Measurements from ENCODE around the gene BABAM2. TPM values are rescaled to one million over a fixed set of nuclear protein-coding genes. Genes with fewer than 3 reads are reported as not detected.
A peak's percentile ranks its signal among the peaks of the same experiment; 100 is the strongest.

BABAM2 gene
- total RNA-seq, 4 donors from 2014 or later = 35.0 to 70.5 (median 51.5) TPM

- TF ChIP-seq POLR2A (IDR thresholded peaks at IDR 0.05) = no peak
- TF ChIP-seq CTCF (IDR thresholded peaks at IDR 0.05) = no peak
- Histone ChIP-seq H3K27ac (no peak overlapping the region), H3K4me3 (no peak overlapping the region), H3K4me1 (peaks cover 0 to 8% (median 0%) of the 10 kb centered on the region in 4 donors), H3K9me3 (no peaks in the 10 kb centered on the region), H3K27me3 (no peaks in the 10 kb centered on the region), H3K36me3 (no peaks in the 10 kb centered on the region)
- peak in 1 of 3 donors; percentile 45 for DNase-seq
Measured at GRCh38 chr2:28350196-28350595, 459.7 kb downstream of the BABAM2 start.

- Histone ChIP-seq H3K4me3 (no peak overlapping the region), H3K4me1 (peaks cover 0 to 15% (median 2%) of the 10 kb centered on the region in 4 donors), H3K27ac (no peak overlapping the region), H3K36me3 (no peaks in the 10 kb centered on the region), H3K9me3 (no peaks in the 10 kb centered on the region), H3K27me3 (no peaks in the 10 kb centered on the region)
- peak in 1 of 3 donors; percentile 27 for DNase-seq
- no peak for TF ChIP-seq POLR2A (IDR thresholded peaks at IDR 0.05)
- TF ChIP-seq CTCF (IDR thresholded peaks at IDR 0.05) = no peak
Measured at GRCh38 chr2:28350791-28351285, 460.3 kb downstream of the BABAM2 start.

GRCh38 chr2:28351621-28352020 lies 461.1 kb downstream of the BABAM2 start:
- DNase-seq = no peak
- Histone ChIP-seq H3K4me3 (no peak overlapping the region), H3K9me3 (no peaks in the 10 kb centered on the region), H3K36me3 (no peaks in the 10 kb centered on the region), H3K27me3 (no peaks in the 10 kb centered on the region), H3K4me1 (peaks cover 0 to 23% (median 10%) of the 10 kb centered on the region in 4 donors), H3K27ac (no peak overlapping the region)
- no peak for TF ChIP-seq POLR2A (IDR thresholded peaks at IDR 0.05)
- TF ChIP-seq CTCF (IDR thresholded peaks at IDR 0.05) = no peak

GRCh38 chr2:28352104-28352503 lies 461.6 kb downstream of the BABAM2 start:
- Histone ChIP-seq H3K27me3 (no peaks in the 10 kb centered on the region), H3K4me1 (peaks cover 0 to 27% (median 11%) of the 10 kb centered on the region in 4 donors), H3K27ac (no peak overlapping the region), H3K4me3 (no peak overlapping the region), H3K9me3 (no peaks in the 10 kb centered on the region), H3K36me3 (no peaks in the 10 kb centered on the region)
- peak in 1 of 3 donors; percentile 27 for DNase-seq
- no peak for TF ChIP-seq POLR2A (IDR thresholded peaks at IDR 0.05)
- no peak for TF ChIP-seq CTCF (IDR thresholded peaks at IDR 0.05)

GRCh38 chr2:28352610-28353195 lies 462.2 kb downstream of the BABAM2 start:
- TF ChIP-seq POLR2A (IDR thresholded peaks at IDR 0.05) = no peak
- DNase-seq = peak in 1 of 3 donors; percentile 30
- Histone ChIP-seq H3K27ac (no peak overlapping the region), H3K36me3 (no peaks in the 10 kb centered on the region), H3K4me1 (peaks cover 0 to 27% (median 11%) of the 10 kb centered on the region in 4 donors), H3K4me3 (no peak overlapping the region), H3K27me3 (no peaks in the 10 kb centered on the region), H3K9me3 (no peaks in the 10 kb centered on the region)

- H3K4me3 ChIP-seq = no peak overlapping the region
- DNase-seq = peak in 1 of 3 donors; percentile 16
- TF ChIP-seq POLR2A (IDR thresholded peaks at IDR 0.05) (no peak), CTCF (IDR thresholded peaks at IDR 0.05) (no peak)
- peaks cover 3 to 36% (median 20%) of the 10 kb centered on the region in 4 donors for H3K4me1 ChIP-seq
- peak overlapping the region in 2 of 4 donors; percentile 80 to 82 for H3K27ac ChIP-seq
- H3K27me3 ChIP-seq = no peaks in the 10 kb centered on the region
- H3K9me3 ChIP-seq = no peaks in the 10 kb centered on the region
- no peaks in the 10 kb centered on the region for H3K36me3 ChIP-seq
Measured at GRCh38 chr2:28354920-28355520, 464.5 kb downstream of the BABAM2 start.

All from Peyer's patch (tissue), 4 donors.